ENCODE results near the gene SUGCT. TPM values are rescaled to one million over a fixed set of nuclear protein-coding genes. Genes with fewer than 3 reads are reported as not detected.

SUGCT gene
- total RNA-seq, 1 experiment from 2014 or later, result 9.9 TPM

DNA sequence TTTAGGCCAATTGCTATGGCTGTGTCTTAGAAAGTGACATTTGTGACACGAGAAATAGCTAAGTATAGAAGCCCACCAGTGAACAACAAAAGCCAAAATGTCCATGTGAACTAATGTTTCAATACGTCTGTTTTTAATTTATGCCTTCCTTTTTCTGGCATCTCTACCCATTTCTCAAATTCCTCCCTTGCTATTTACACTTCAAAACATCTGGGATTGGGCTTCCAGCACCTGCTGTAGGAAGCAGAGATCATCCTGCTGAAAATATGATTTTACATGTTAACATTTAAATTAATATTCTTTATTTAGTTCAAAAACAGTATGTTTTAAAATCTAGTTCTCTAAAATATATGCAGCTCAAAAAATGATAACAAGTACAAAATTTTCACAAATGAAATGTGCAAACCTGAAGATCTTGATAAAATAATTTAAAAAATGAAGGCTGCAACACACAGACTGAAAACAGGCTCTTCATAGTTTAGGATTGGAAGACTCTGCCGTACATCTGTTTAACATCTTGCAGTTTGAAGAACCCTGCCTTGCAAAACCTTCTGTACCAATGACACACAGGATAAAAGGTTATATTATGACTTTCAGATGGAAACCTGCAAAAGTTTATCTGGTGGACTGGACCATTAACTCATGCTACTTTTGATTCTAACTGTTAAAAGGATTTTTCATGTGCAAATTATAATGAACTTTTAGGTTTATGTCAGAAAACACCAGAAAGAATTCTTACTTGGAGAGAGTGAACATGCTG, 408.4 kb downstream of the SUGCT start:
- Mint-ChIP-seq H3K27me3 (ENCODE audit: insufficient read depth, unreplicated experiment) (no peaks in the 10 kb centered on the region), H3K36me3 (ENCODE audit: insufficient read depth, unreplicated experiment) (no peaks in the 10 kb centered on the region), H3K9me3 (ENCODE audit: unreplicated experiment) (no peaks in the 10 kb centered on the region), H3K4me1 (ENCODE audit: low read depth, unreplicated experiment) (no peaks in the 10 kb centered on the region), H3K4me3 (ENCODE audit: unreplicated experiment) (no peak overlapping the region), H3K27ac (ENCODE audit: unreplicated experiment) (no peak overlapping the region)
- Histone ChIP-seq H3K9me3 (no peaks in the 10 kb centered on the region), H3K4me3 (ENCODE audit: low read depth, low read length) (no peak overlapping the region), H3K36me3 (ENCODE audit: control insufficient read depth, insufficient read depth, low read length) (no peaks in the 10 kb centered on the region), H3K4me1 (no peaks in the 10 kb centered on the region), H3K27me3 (replicated peaks; ENCODE audit: control insufficient read depth, insufficient read depth, low read length) (no peaks in the 10 kb centered on the region)
- no peak for TF ChIP-seq CTCF (IDR thresholded peaks at IDR 0.05; ENCODE audit: insufficient read depth in 1 of 2, low read depth in 1 of 2, low read length in 1 of 2, severe bottlenecking in 1 of 2, unreplicated experiment in 1 of 2)
- ChIA-PET POLR2A (no interaction called here), CTCF (no interaction called here)
- DNase-seq, result no peak
- no TSS peak for BruUV-seq (replicated peaks)
- intact Hi-C loops (cut with micrococcal nuclease; ENCODE audit: unreplicated experiment), result no loop called here

DNA sequence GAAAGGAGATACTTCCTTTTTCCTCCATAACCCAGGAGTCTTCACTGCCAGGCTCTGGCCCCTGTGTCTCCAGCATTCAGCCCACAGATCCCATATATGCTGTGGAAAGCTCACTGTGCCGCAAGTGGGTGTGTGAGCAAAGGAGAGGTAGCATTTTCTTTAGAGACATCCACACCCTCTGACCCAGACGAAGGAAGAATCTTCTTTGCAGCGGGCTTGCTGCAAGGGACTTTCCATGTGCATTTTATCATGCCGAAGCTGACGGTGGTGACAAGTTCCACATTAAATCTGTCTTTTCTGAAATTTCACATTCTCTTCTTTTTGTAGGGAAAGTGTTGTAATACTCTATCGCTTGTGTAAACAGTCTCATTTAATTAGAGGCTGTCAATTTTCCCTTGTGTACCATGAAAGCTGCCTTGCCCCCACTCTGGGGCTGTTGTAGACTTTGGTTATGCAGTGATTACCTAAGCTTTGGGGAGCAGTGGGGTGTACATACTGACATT, 409.5 kb downstream of the SUGCT start:
- no TSS peak for BruUV-seq (replicated peaks)
- H3K27ac Mint-ChIP-seq (ENCODE audit: unreplicated experiment), result no peak overlapping the region
- CTCF ChIA-PET, result interaction anchor here (0.7 kb wide), 1 partner anchor 74 kb away, joined by 6 read pairs; no protein-coding TSS in a partner anchor

GRCh38 chr7:40544871-40545303, 410.1 kb downstream of the SUGCT start:
- Mint-ChIP-seq H3K27me3 (ENCODE audit: insufficient read depth, unreplicated experiment) (no peaks in the 10 kb centered on the region), H3K9me3 (ENCODE audit: unreplicated experiment) (no peaks in the 10 kb centered on the region), H3K27ac (ENCODE audit: unreplicated experiment) (no peak overlapping the region), H3K4me1 (ENCODE audit: low read depth, unreplicated experiment) (no peaks in the 10 kb centered on the region), H3K36me3 (ENCODE audit: insufficient read depth, unreplicated experiment) (no peaks in the 10 kb centered on the region), H3K4me3 (ENCODE audit: unreplicated experiment) (no peak overlapping the region)
- H3K9me3 ChIP-seq, result no peaks in the 10 kb centered on the region
- H3K4me1 ChIP-seq, result no peaks in the 10 kb centered on the region
- H3K27me3 ChIP-seq (replicated peaks; ENCODE audit: control insufficient read depth, insufficient read depth, low read length), result no peaks in the 10 kb centered on the region
- no peak for TF ChIP-seq CTCF (IDR thresholded peaks at IDR 0.05; ENCODE audit: insufficient read depth in 1 of 2, low read depth in 1 of 2, low read length in 1 of 2, severe bottlenecking in 1 of 2, unreplicated experiment in 1 of 2)
- DNase-seq, result no peak
- no TSS peak for BruUV-seq (replicated peaks)
- intact Hi-C loops (cut with micrococcal nuclease; ENCODE audit: unreplicated experiment), result no loop called here
- no peak overlapping the region for H3K4me3 ChIP-seq (ENCODE audit: low read depth, low read length)
- ChIA-PET POLR2A (no interaction called here), CTCF (no interaction called here)
- no peaks in the 10 kb centered on the region for H3K36me3 ChIP-seq (ENCODE audit: control insufficient read depth, insufficient read depth, low read length)

More for the DNA sequence above, 409.5 kb downstream of the SUGCT start:
- POLR2A ChIA-PET, result no interaction called here
- no peak for DNase-seq
- no peaks in the 10 kb centered on the region for H3K4me1 ChIP-seq
- Mint-ChIP-seq H3K27me3 (ENCODE audit: insufficient read depth, unreplicated experiment) (no peaks in the 10 kb centered on the region), H3K36me3 (ENCODE audit: insufficient read depth, unreplicated experiment) (no peaks in the 10 kb centered on the region), H3K4me3 (ENCODE audit: unreplicated experiment) (no peak overlapping the region), H3K4me1 (ENCODE audit: low read depth, unreplicated experiment) (no peaks in the 10 kb centered on the region), H3K9me3 (ENCODE audit: unreplicated experiment) (no peaks in the 10 kb centered on the region)
- H3K36me3 ChIP-seq (ENCODE audit: control insufficient read depth, insufficient read depth, low read length), result no peaks in the 10 kb centered on the region
- no peak for TF ChIP-seq CTCF (IDR thresholded peaks at IDR 0.05; ENCODE audit: insufficient read depth in 1 of 2, low read depth in 1 of 2, low read length in 1 of 2, severe bottlenecking in 1 of 2, unreplicated experiment in 1 of 2)
- H3K27me3 ChIP-seq (replicated peaks; ENCODE audit: control insufficient read depth, insufficient read depth, low read length), result no peaks in the 10 kb centered on the region
- intact Hi-C loops (cut with micrococcal nuclease; ENCODE audit: unreplicated experiment), result no loop called here
- no peak overlapping the region for H3K4me3 ChIP-seq (ENCODE audit: low read depth, low read length)
- H3K9me3 ChIP-seq, result no peaks in the 10 kb centered on the region
